Left renal pelvis (tissue), 4 donors: ENCODE data around the gene CD2BP2. TPM values are rescaled to one million over a fixed set of nuclear protein-coding genes. Genes with fewer than 3 reads are reported as not detected.
A peak's percentile ranks its signal among the peaks of the same experiment; 100 is the strongest.
"Not testable (repeated sequence)": the region's sequence is repeated elsewhere in the genome, so short reads cannot be mapped to it uniquely, and the experiment has no call there.

Experiments used
- DNase-seq, 4 donors: peaks; one replicate each; pipeline ENCODE4 v3.0.0-alpha.2; 2013; ENCODE audit warnings: low read depth in 4 of 4, low spot score in 3 of 4
- polyA plus RNA-seq, 4 donors: library from polyadenylated mRNA; unstranded; fragments of 120-200 nt; gene quantifications; one replicate each; pipeline ENCODE4 v1.2.1, GENCODE V29; 2013; ENCODE audit not compliant: insufficient read length in 4 of 4

Gene CD2BP2
- polyA plus RNA-seq, 4 donors, result 42.1 to 56.7 (median 55.7) TPM

DNA sequence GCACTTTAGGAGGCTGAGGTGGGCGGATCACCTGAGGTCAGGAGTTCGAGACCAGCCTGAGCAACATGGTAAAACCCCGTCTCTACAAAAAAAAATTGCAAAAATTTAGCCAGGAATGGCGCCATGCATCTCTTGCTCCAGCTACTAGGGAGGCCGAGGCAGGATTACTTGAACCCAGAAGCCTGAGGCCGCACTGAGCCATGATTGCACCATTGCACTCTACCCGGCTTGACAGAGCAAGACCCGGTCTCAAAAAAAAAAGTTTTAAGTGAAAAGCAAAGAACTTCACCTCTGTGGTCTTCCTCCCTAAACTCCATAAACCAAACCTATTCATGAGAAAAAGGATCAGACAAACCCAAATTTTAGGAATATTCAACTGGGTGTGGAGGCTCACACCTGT, 7.0 kb downstream of the CD2BP2 start:
- DNase-seq, result no peak

DNA sequence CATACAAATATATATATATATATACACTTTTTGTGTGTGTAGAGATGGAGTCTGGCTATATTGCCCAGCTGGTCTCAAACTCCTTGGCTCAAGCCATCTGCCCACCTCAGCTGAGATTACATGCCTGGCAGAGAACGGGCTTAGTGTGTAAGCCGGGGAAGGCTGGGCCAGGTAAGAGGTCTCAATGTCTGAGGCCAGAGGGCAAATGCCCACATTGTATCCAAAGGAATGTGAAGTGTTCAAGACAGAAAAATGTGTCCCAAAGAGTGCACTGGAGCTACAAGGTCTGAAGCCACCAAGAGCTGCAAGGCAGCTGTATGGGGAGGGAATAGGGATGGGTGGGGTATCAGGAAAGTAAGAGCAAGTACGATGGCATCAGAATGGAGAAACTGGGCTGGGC, 8.8 kb downstream of the CD2BP2 start:
- DNase-seq, result no peak

- DNase-seq, result not testable (repeated sequence)
Observed at GRCh38 chr16:30343491-30343820, 11.7 kb downstream of the CD2BP2 start.

DNA sequence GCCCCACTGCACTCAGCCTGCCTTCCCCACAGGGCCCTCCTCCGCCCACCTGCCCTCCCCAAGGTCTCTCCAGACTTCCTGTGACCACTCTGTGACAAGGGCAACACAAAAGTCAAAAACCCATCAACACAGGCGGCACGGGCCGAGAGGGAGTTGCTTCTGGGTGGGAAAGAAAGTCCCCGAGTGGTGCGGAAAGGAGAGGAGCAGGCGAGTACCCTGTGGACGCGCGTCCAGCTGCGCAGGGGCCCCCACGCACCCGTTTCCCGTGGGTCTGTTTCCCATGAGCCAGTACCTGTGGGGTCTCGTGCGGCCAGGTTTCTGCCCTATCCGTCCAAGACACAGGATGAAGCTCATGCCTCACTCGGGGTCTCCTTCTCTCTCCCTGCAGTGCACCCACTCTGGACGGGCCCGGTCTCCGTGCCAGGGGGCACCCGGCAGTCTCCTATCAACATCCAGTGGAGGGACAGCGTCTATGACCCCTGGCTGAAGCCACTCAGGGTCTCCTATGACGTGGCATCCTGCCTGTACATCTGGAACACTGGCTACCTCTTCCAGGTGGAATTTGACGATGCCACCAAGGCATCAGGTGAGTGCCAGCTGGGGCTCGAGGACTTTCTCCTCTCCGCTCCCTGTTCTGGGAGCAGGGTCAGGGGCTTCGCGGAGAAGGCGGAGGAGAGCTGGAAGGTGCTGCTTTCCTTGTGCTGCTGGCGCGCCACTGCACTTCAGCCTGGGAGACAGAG, 12.2 kb downstream of the CD2BP2 start:
- DNase-seq, result no peak

DNA sequence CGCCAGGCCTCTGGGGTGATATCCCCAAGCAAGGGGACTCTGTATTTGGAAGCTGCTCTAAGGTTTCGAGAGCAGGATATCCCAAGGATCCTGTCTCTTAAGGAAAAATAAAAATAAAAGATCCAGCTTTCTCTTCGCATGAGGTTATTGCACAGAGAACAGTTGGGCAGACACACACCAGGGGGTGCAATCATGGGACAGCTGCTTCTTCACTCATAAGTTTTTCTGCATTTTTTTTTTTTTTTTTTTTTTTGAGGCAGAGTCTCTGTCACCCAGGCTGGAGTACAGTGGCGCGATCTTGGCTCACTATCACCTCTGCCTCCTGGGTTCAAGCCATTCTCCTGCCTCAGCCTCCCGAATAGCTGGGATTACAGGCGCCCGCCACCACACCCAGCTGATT, 13.1 kb downstream of the CD2BP2 start:
- not testable (repeated sequence) for DNase-seq

DNA sequence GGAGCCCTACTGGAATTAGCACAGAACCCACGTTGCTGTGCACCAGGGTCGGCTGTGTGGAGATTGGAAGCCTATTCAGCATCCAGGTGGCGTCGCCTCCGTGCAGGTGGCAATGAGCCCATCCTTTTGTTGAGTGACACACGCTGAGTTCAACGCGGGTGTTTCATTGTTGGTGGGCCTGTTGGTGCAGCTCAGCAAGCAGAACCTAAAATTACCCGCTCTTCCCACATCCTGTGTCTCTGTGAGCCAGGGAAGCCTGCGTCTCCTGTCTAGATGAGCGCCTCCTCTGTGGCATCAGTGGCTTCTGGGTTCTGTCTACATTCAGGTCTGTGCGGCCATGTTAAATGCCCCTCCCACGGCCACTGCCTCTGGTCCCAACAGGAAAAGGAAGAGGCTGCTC, 14.5 kb downstream of the CD2BP2 start:
- no peak for DNase-seq

DNA sequence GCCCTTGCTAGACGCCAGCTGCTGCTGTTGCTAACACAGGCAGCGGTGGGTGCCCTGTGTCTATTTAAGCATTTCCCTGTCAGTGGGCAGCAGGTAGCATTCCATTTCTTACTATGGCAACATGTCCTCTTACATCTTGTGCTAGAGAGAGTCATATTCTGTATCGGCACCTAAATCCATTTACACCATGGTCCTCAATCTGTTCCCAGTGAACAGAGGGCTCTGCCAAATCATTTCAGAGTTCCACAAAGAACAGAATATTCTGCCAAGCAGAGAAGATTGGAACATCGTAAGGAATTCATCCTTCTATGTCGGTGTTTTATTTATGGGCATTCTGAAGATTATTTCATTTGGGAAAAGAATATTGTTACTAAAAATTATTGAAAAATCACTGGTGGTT, 16.4 kb downstream of the CD2BP2 start:
- not testable (repeated sequence) for DNase-seq

DNA sequence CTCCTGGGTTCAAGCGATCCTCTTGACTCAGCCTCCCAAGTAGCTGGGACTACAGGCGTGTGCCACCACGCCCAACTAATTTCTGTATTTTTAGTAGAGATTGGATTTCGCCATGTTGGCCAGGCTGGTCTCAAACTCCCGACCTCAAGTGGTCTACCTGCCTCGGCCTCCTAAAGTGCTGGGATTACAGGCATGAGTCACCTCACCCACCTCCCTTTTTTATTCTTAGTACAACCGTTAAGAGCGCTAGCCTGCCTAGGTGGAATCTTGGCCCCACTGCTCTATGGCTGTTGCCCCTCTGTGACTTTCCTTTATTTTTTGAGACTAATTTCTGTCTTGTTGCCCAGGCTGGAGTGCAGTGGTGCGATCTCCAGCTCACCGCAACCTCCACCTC, 17.1 kb downstream of the CD2BP2 start:
- DNase-seq, result not testable (repeated sequence)

GRCh38 chr16:30335598-30336474, 19.3 kb downstream of the CD2BP2 start:
- DNase-seq, result no peak

DNA sequence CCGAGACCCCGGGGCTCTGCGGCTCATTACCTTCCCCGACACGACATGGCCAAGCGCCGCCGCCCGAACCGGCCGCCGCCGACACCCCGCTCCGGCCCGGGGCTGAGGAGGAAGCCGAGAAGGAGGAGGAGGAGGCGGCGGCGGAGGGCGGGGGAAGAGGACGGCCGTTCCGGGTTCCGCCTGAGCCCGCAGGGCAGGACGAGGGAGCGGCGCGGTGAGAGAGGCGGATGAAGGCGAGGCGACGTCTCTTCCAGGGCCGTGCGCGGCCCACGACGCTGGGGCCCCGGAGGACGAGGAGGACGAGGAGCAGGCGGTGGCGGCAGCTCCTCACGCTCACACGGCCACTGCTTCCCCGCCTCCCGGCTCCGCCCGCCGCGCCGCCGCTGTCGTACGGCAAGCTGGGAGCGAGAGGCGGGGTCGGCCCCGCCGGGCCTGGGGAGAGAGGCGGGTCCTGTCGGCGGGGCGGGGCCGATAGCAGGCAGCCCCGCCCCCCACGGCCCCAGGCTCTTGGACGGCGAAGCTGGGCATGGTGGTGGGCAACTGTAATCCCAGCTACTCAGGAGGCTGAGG, 20.0 kb downstream of the CD2BP2 start:
- DNase-seq, result peak; percentile 42 to 55 (median 47)

DNA sequence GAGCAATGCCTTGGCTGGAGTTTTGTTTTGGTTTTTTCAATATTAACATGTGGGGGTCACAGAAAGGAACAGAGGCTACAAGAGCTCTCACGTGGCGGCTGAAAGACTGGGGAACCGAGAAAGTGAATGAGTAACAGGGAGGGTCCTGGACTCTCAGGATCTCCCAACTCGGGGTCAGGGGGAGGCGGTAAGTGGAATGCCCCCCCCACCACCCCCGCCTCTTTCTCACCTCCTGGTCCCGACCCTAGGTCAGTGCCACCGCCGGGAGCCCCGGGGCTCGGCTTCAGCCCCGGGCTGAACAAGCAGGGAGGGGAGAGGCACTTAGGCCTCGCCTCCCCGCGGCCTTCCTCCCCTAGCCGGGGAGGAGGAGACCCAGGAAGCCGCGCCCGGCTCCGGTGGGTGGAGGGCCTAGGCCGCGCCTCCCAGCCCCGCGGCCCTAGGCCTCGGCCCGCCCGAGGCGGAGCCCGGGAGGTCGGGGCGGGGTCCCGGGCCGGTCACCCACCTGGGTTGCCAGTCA, 20.6 kb downstream of the CD2BP2 start:
- peak in 3 of 4 donors; percentile 39 to 67 (median 53) for DNase-seq

- DNase-seq, result not testable (repeated sequence)
Observed at GRCh38 chr16:30324220-30324619, 30.9 kb downstream of the CD2BP2 start.

DNA sequence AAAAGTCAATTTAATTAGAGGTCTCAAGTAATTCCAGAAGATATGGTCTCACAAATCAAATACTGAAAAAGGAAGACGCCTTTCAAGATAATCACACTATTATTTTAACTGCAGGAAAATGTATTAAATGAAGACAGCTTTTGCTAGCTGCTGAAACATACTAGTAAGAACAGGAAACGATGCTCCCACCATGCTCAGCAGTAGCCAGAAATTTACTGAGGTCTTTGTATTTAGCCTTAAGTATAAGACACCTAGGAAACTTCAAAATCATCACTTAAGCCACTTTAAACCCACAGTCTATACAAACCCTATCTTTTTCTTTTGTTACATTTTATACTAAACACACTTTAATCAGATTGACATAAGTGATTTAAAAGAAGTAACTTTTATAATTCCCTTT, 36.5 kb downstream of the CD2BP2 start:
- DNase-seq, result not testable (repeated sequence)

DNA sequence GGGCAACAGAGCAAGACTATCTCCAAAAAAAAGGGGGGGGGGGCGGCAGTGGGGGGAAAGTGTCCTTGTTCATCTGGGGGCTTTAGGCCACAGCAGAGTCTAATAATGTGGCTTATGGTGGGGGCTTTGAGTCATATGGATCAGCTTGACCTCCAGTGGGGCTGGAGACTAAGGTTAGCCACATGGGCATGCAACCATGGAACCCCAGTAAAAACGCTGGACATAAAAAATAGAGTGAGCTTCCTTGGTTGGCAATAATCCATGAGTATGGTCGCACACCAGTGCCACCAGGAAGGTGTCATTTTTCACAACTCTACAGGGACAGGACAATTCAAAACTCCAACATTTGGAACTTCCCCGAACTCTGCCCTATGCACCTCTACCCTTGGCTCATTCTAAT, 44.2 kb downstream of the CD2BP2 start:
- DNase-seq, result not testable (repeated sequence)

GRCh38 chr16:30309255-30309654, 45.9 kb downstream of the CD2BP2 start:
- DNase-seq, result not testable (repeated sequence)

Other genes with a start within 250 kb of the CD2BP2 start
- 10 to 100 TPM in 2 of 4 donors, 1 to 10 TPM in 2; 7.5 to 17.5 (median 13.0) TPM for gene GDPD3, start 241.8 kb downstream of the CD2BP2 start, polyA plus RNA-seq
- gene MAPK3, start 232.1 kb downstream of the CD2BP2 start, polyA plus RNA-seq, result 10 to 100 TPM; 75.8 to 93.6 (median 84.5) TPM
- 10 to 100 TPM in 2 of 4 donors, 1 to 10 TPM in 2; 8.1 to 18.0 (median 12.7) TPM for gene CORO1A, start 171.7 kb downstream of the CD2BP2 start, polyA plus RNA-seq
- gene BOLA2B, start 161.6 kb downstream of the CD2BP2 start, polyA plus RNA-seq, result 10 to 100 TPM; 13.0 to 38.3 (median 19.8) TPM
- gene SLX1A, start 161.4 kb downstream of the CD2BP2 start, polyA plus RNA-seq, result 10 to 100 TPM in 3 of 4 donors, 1 to 10 TPM in 1; 8.4 to 50.3 (median 16.4) TPM
- 10 to 100 TPM in 1 of 4 donors, 1 to 10 TPM in 3; 5.2 to 14.4 (median 8.6) TPM for gene SULT1A3, start 156.1 kb downstream of the CD2BP2 start, polyA plus RNA-seq
- 10 to 100 TPM in 2 of 4 donors, 1 to 10 TPM in 2; 3.5 to 18.0 (median 10.2) TPM for gene NPIPB13, start 106.8 kb downstream of the CD2BP2 start, polyA plus RNA-seq
- gene TBC1D10B, start 15.2 kb upstream of the CD2BP2 start, polyA plus RNA-seq, result 10 to 100 TPM; 28.2 to 44.1 (median 34.2) TPM
- 1 to 10 TPM in 3 of 4 donors, not detected in 1; 1.2 to 1.4 (median 1.2) TPM for gene MYL11, start 19.5 kb upstream of the CD2BP2 start, polyA plus RNA-seq
- 1 to 10 TPM; 1.3 to 4.0 (median 2.1) TPM for gene SEPTIN1, start 27.3 kb upstream of the CD2BP2 start, polyA plus RNA-seq
- 10 to 100 TPM; 10.1 to 15.4 (median 13.1) TPM for gene ZNF48, start 40.1 kb upstream of the CD2BP2 start, polyA plus RNA-seq
- 10 to 100 TPM in 1 of 4 donors, 1 to 10 TPM in 3; 4.6 to 10.0 (median 5.2) TPM for gene ZNF771, start 52.3 kb upstream of the CD2BP2 start, polyA plus RNA-seq
- 10 to 100 TPM; 31.4 to 50.4 (median 41.3) TPM for gene DCTPP1, start 74.7 kb upstream of the CD2BP2 start, polyA plus RNA-seq
- gene SEPHS2, start 90.6 kb upstream of the CD2BP2 start, polyA plus RNA-seq, result 10 to 100 TPM; 31.6 to 94.3 (median 89.1) TPM
- 1 to 10 TPM; 1.4 to 2.5 (median 2.1) TPM for gene ITGAL, start 117.4 kb upstream of the CD2BP2 start, polyA plus RNA-seq
- gene ZNF768, start 171.3 kb upstream of the CD2BP2 start, polyA plus RNA-seq, result 10 to 100 TPM; 36.0 to 69.0 (median 50.0) TPM
- gene ZNF747, start 179.6 kb upstream of the CD2BP2 start, polyA plus RNA-seq, result 10 to 100 TPM in 3 of 4 donors, 1 to 10 TPM in 1; 8.8 to 10.6 (median 10.5) TPM
- gene ZNF764, start 203.1 kb upstream of the CD2BP2 start, polyA plus RNA-seq, result 10 to 100 TPM; 10.2 to 15.4 (median 11.6) TPM
- 10 to 100 TPM; 10.5 to 17.5 (median 13.3) TPM for gene ZNF688, start 216.4 kb upstream of the CD2BP2 start, polyA plus RNA-seq
- 10 to 100 TPM; 16.8 to 31.6 (median 19.6) TPM for gene ZNF785, start 230.4 kb upstream of the CD2BP2 start, polyA plus RNA-seq